Effector memory CD4-positive, alpha-beta T cell (primary cell): ENCODE data around the gene ABCC4.

Experiments
- DNase-seq, 3 donors: peaks; one replicate each; pipeline ENCODE4 v3.0.0-alpha.2; 2020
- H3K27ac ChIP-seq: 2 replicates; pipeline ENCODE4 v1.7.0; 2013; ENCODE audit warnings: mild to moderate bottlenecking, low read length, moderate library complexity; ENCODE audit not compliant: insufficient read depth, poor library complexity, severe bottlenecking
- H3K27me3 ChIP-seq: replicated peaks from 2 replicates; pipeline ENCODE4 v1.7.0; 2013; ENCODE audit warnings: mild to moderate bottlenecking, low read length; ENCODE audit not compliant: insufficient read depth, control insufficient read depth, poor library complexity, severe bottlenecking
- H3K36me3 ChIP-seq: 2 replicates; pipeline ENCODE4 v1.7.0; 2013; ENCODE audit warnings: mild to moderate bottlenecking, low read length, moderate library complexity; ENCODE audit not compliant: control insufficient read depth, insufficient read depth
- H3K4me1 ChIP-seq: 2 replicates; pipeline ENCODE4 v1.7.0; 2013; ENCODE audit warnings: low read length, mild to moderate bottlenecking; ENCODE audit not compliant: control insufficient read depth, insufficient read depth, poor library complexity, severe bottlenecking
- H3K4me3 ChIP-seq: 2 replicates; pipeline ENCODE4 v1.7.0; 2013; ENCODE audit warnings: low read length, low read depth, mild to moderate bottlenecking; ENCODE audit not compliant: insufficient read depth, poor library complexity, severe bottlenecking
- H3K9me3 ChIP-seq: 2 replicates; pipeline ENCODE4 v1.7.0; 2013; ENCODE audit warnings: mild to moderate bottlenecking, low read length, moderate library complexity; ENCODE audit not compliant: control insufficient read depth

Gene ABCC4

DNA sequence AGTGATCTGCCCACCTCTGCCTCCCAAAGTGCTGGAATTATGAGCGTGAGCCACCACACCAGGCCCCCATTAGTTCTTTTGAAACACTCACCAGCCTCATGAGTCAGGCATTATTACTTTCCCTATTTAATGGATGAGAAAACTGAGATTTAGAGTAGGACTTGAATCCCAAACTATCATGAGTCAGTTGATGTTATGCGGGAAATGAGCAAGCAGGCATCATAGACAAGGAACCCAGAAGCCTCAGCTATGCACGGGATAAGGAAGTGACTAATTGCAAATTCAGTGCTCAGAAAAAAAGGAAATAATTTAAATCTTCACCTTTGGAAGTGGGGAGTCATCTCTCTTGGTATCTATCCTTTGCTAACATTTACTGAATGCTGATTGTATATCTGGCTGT, 217.5 kb downstream of the ABCC4 start:
- no peak for DNase-seq
- H3K9me3 ChIP-seq = no peaks in the 10 kb centered on the region
- H3K4me3 ChIP-seq = no peak overlapping the region
- H3K27me3 ChIP-seq = no peaks in the 10 kb centered on the region
- no peak overlapping the region for H3K27ac ChIP-seq
- no peaks in the 10 kb centered on the region for H3K4me1 ChIP-seq
- no peaks in the 10 kb centered on the region for H3K36me3 ChIP-seq

DNA sequence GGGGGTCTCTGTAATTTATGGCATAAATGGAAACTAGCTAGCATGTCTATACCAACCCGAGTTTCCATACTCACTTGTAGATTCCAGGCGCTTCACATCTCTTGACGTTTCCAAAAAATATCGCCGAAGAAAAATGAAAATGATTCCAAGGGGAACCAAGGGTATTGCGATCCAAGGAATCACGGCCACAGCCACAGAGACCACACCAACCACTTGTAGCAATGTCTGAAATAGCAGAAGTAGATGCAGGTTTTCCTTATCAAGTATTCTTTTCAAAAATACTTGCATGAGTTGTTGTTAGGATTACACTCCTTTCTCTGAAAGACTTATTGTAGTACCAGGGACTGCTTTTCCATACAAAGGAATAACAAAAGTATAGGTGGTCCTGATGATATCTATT, 218.2 kb downstream of the ABCC4 start:
- Histone ChIP-seq H3K36me3 (no peaks in the 10 kb centered on the region), H3K4me1 (no peaks in the 10 kb centered on the region), H3K4me3 (no peak overlapping the region), H3K27me3 (no peaks in the 10 kb centered on the region), H3K27ac (no peak overlapping the region), H3K9me3 (no peaks in the 10 kb centered on the region)
- no peak for DNase-seq

- no peaks in the 10 kb centered on the region for H3K27me3 ChIP-seq
- no peaks in the 10 kb centered on the region for H3K4me1 ChIP-seq
- no peaks in the 10 kb centered on the region for H3K9me3 ChIP-seq
- H3K4me3 ChIP-seq = no peak overlapping the region
- peaks cover 8% of the 10 kb centered on the region for H3K36me3 ChIP-seq
- no peak overlapping the region for H3K27ac ChIP-seq
- no peak for DNase-seq
Measured at GRCh38 chr13:95075506-95075905, 225.7 kb downstream of the ABCC4 start.

GRCh38 chr13:95074820-95075219, 226.4 kb downstream of the ABCC4 start:
- Histone ChIP-seq H3K4me3 (no peak overlapping the region), H3K4me1 (no peaks in the 10 kb centered on the region), H3K9me3 (no peaks in the 10 kb centered on the region), H3K36me3 (peaks cover 8% of the 10 kb centered on the region), H3K27ac (no peak overlapping the region), H3K27me3 (no peaks in the 10 kb centered on the region)
- no peak for DNase-seq

DNA sequence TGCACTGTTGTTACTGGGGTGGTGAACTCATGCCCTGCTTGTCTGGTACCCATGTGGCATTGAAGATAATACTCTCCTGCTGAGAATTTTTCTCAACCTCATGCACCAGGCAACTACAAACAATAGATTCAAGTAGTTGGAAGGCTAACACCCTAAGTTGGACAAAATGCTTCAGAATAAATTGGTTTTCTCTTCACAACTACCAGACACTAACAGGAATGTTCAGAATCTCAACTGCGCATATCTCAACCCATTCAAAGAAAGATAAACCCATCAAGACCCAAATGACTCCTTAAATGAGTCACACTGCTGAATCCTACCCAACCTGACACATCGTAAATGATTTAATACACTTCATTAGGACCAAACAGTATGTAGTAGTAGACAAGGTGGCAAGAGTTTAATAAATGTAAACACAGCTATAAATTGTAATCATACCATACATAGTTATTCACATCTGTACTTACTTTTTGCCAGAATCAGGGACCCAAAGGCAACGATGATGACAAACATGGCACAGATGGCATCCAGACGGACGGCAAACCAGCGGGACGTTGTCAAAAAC, 227.4 kb downstream of the ABCC4 start:
- Histone ChIP-seq H3K27ac (no peak overlapping the region), H3K36me3 (peaks cover 8% of the 10 kb centered on the region), H3K9me3 (no peaks in the 10 kb centered on the region), H3K4me3 (no peak overlapping the region), H3K4me1 (no peaks in the 10 kb centered on the region), H3K27me3 (no peaks in the 10 kb centered on the region)
- DNase-seq = no peak

- no peak for DNase-seq
- Histone ChIP-seq H3K4me1 (no peaks in the 10 kb centered on the region), H3K9me3 (no peaks in the 10 kb centered on the region), H3K36me3 (peaks cover 8% of the 10 kb centered on the region), H3K4me3 (no peak overlapping the region), H3K27me3 (no peaks in the 10 kb centered on the region), H3K27ac (no peak overlapping the region)
Measured at GRCh38 chr13:95067303-95067702, 233.9 kb downstream of the ABCC4 start.

DNA sequence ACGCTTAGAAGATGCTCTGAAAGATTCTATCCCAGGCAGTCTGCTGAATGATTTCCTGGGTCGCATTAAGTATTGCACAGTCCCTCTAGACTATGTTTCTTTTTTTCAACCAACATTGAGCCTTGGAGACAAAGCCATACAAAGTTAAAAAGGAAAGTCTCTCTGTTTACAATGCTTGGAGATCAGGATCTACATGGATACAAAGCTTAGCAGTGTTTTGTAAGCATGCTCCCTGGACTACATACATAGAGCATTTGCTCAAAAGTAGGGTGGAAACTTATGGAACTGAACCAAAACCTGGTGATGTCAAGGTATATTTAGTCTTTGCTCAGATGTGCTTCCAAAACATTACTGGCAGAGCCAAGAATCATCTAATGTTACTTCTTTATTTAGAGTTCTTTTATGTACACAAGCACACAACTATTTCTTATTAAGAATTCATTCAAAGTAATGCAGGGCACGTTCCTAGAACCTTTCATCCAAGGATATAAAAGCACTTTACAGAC, 241.2 kb downstream of the ABCC4 start:
- Histone ChIP-seq H3K27me3 (no peaks in the 10 kb centered on the region), H3K27ac (no peak overlapping the region), H3K36me3 (no peaks in the 10 kb centered on the region), H3K4me1 (no peaks in the 10 kb centered on the region), H3K4me3 (no peak overlapping the region), H3K9me3 (no peaks in the 10 kb centered on the region)
- no peak for DNase-seq

- Histone ChIP-seq H3K4me3 (no peak overlapping the region), H3K36me3 (no peaks in the 10 kb centered on the region), H3K27me3 (no peaks in the 10 kb centered on the region), H3K4me1 (no peaks in the 10 kb centered on the region), H3K27ac (no peak overlapping the region), H3K9me3 (no peaks in the 10 kb centered on the region)
- no peak for DNase-seq
Measured at GRCh38 chr13:95059306-95059705, 241.9 kb downstream of the ABCC4 start.

GRCh38 chr13:95058680-95059079, 242.6 kb downstream of the ABCC4 start:
- Histone ChIP-seq H3K36me3 (no peaks in the 10 kb centered on the region), H3K4me3 (no peak overlapping the region), H3K27me3 (no peaks in the 10 kb centered on the region), H3K27ac (no peak overlapping the region), H3K4me1 (no peaks in the 10 kb centered on the region), H3K9me3 (no peaks in the 10 kb centered on the region)
- DNase-seq = no peak

- H3K9me3 ChIP-seq = no peaks in the 10 kb centered on the region
- no peak overlapping the region for H3K27ac ChIP-seq
- no peak for DNase-seq
- no peaks in the 10 kb centered on the region for H3K27me3 ChIP-seq
- no peak overlapping the region for H3K4me3 ChIP-seq
- H3K4me1 ChIP-seq = no peaks in the 10 kb centered on the region
- H3K36me3 ChIP-seq = no peaks in the 10 kb centered on the region
Measured at GRCh38 chr13:95056266-95056665, 245.0 kb downstream of the ABCC4 start.
